OCI-LY3 (cell line): ENCODE measurements around the gene FHOD1.

Experiments used
- CTCF ChIP-seq: fragments of 200-600, 300-600 bp; sonication (generic); IDR thresholded peaks from 2 replicates; pipeline ENCODE4 v1.5.1; 2014; ENCODE audit warnings: antibody characterized with exemption, low read length, low read depth
- EZH2phosphoT487 ChIP-seq: fragments of 200-600 bp; shearing (Covaris generic); IDR thresholded peaks from 2 replicates; pipeline ENCODE4 v1.6.1; 2018; ENCODE audit warnings: antibody characterized with exemption, mixed run types, low read depth

DNA sequence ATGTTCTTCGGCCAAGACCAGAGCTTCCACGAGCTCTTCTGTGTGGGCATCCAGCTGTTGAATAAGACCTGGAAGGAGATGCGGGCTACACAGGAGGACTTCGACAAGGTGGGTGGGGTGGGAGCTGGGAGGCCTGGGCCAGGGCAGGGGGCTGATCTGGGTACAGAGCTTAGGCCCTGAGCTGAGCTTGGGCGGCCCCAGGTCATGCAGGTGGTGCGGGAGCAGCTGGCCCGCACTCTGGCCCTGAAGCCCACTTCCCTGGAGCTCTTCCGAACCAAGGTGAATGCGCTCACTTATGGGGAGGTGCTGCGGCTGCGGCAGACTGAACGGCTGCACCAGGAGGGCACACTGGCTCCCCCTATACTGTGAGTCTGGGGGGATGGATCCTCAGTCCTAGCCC, 44.9 kb downstream of the FHOD1 start:
- TF ChIP-seq CTCF (no peak), EZH2phosphoT487 (no peak)
